Measurements from ENCODE around the gene ATP2A2.

DNA sequence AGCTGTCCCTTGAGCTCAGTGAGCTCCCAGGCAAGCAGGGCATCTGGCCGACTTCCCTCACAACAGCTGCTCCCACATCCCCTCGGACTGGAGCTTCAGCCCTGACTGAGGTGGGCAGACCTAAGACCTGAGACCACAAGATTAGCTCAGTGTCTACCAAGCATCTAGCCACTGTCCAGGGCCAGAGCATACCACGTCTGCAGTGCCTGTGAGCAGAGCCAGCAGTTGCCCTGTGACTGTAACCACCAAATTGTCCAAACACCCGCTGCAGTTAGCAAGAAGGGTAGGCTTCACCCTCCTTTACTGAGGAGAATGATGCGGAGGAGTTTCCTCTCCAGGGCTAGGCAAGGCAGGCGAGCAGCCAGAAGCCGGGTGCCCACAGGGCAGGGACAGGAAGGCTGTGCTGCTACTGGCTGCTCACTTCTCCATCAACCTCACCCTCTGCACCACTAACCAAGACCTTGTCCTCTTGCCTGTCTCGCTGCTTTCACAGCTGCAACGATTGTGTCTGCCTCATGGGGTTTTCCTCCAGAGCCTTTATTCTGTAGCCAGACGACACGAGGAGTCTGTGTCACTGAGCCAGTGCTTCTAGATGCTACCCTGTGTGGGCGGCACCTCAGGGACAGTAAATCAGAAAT is 68.6 kb downstream of the ATP2A2 start:
- TF ChIP-seq CTCF (IDR thresholded peaks at IDR 0.05) (no peak), POLR2A (IDR thresholded peaks at IDR 0.05) (no peak)

Data from heart left ventricle (tissue), 13 donors.